Measurements from ENCODE around the gene VWC2L. TPM values are rescaled to one million over a fixed set of nuclear protein-coding genes. Genes with fewer than 3 reads are reported as not detected.

The VWC2L gene
- total and polyA plus RNA-seq, 2 experiments from 2014 or later = 0.10 TPM; not detected in 1

GRCh38 chr2:214436470-214436869, 25.6 kb downstream of the VWC2L start:
- H3K79me2 ChIP-seq = no peaks in the 10 kb centered on the region
- TF ChIP-seq EZH2 (IDR thresholded peaks at IDR 0.05; ENCODE audit: borderline replicate concordance) (no peak), CTCF (IDR thresholded peaks at IDR 0.05; ENCODE audit: poor library complexity) (no peak), EZH2phosphoT487 (IDR thresholded peaks at IDR 0.05; ENCODE audit: low read depth, severe bottlenecking, unreplicated experiment) (no peak)
- no peak overlapping the region for H2AFZ ChIP-seq
- no peak for DNase-seq (ENCODE audit: low spot score)
- H3K27ac ChIP-seq = no peak overlapping the region
- no peaks in the 10 kb centered on the region for H3K4me1 ChIP-seq (ENCODE audit: insufficient read depth)
- no peaks in the 10 kb centered on the region for H3K27me3 ChIP-seq
- no peak overlapping the region for H3K4me2 ChIP-seq
- no peak overlapping the region for H3K4me3 ChIP-seq
- no peaks in the 10 kb centered on the region for H3K9me3 ChIP-seq (ENCODE audit: low read depth)
- H3K36me3 ChIP-seq (replicated peaks; ENCODE audit: insufficient read depth, low read depth) = no peaks in the 10 kb centered on the region
- H4K20me1 ChIP-seq (ENCODE audit: insufficient read depth, poor library complexity, severe bottlenecking) = no peaks in the 10 kb centered on the region
- 97% methylated on average over 4 of the region's 4 CpGs for WGBS (ENCODE audit: low lambda C conversion rate, missing lambda C conversion rate)
- no peaks in the 10 kb centered on the region for H3K9me2 ChIP-seq (replicated peaks; ENCODE audit: insufficient read depth)

- no peaks in the 10 kb centered on the region for H3K36me3 ChIP-seq (replicated peaks; ENCODE audit: insufficient read depth, low read depth)
- WGBS (ENCODE audit: low lambda C conversion rate, missing lambda C conversion rate) = 86% methylated on average over 4 of the region's 4 CpGs
- no peaks in the 10 kb centered on the region for H3K9me3 ChIP-seq (ENCODE audit: low read depth)
- TF ChIP-seq CTCF (IDR thresholded peaks at IDR 0.05; ENCODE audit: poor library complexity) (no peak), EZH2phosphoT487 (IDR thresholded peaks at IDR 0.05; ENCODE audit: low read depth, severe bottlenecking, unreplicated experiment) (no peak), EZH2 (IDR thresholded peaks at IDR 0.05; ENCODE audit: borderline replicate concordance) (no peak)
- no peaks in the 10 kb centered on the region for H3K9me2 ChIP-seq (replicated peaks; ENCODE audit: insufficient read depth)
- no peak for DNase-seq (ENCODE audit: low spot score)
- H3K4me1 ChIP-seq (ENCODE audit: insufficient read depth) = no peaks in the 10 kb centered on the region
- no peaks in the 10 kb centered on the region for H3K79me2 ChIP-seq
- no peak overlapping the region for H3K27ac ChIP-seq
- H4K20me1 ChIP-seq (ENCODE audit: insufficient read depth, poor library complexity, severe bottlenecking) = no peaks in the 10 kb centered on the region
- H3K4me3 ChIP-seq = no peak overlapping the region
- H2AFZ ChIP-seq = no peak overlapping the region
- no peak overlapping the region for H3K4me2 ChIP-seq
- H3K27me3 ChIP-seq = no peaks in the 10 kb centered on the region
These were observed 39.5 kb downstream of the VWC2L start for GRCh38 chr2:214450118-214450894.

GRCh38 chr2:214451516-214452275, 40.8 kb downstream of the VWC2L start:
- Histone ChIP-seq H3K9me2 (replicated peaks; ENCODE audit: insufficient read depth) (no peaks in the 10 kb centered on the region), H4K20me1 (ENCODE audit: insufficient read depth, poor library complexity, severe bottlenecking) (no peaks in the 10 kb centered on the region), H3K4me3 (no peak overlapping the region), H3K36me3 (replicated peaks; ENCODE audit: insufficient read depth, low read depth) (no peaks in the 10 kb centered on the region), H3K27me3 (no peaks in the 10 kb centered on the region), H2AFZ (no peak overlapping the region), H3K4me1 (ENCODE audit: insufficient read depth) (no peaks in the 10 kb centered on the region), H3K4me2 (no peak overlapping the region), H3K27ac (no peak overlapping the region), H3K79me2 (no peaks in the 10 kb centered on the region), H3K9me3 (ENCODE audit: low read depth) (no peaks in the 10 kb centered on the region)
- DNase-seq (ENCODE audit: low spot score) = no peak
- 79% methylated on average over 2 of the region's 2 CpGs for WGBS (ENCODE audit: low lambda C conversion rate, missing lambda C conversion rate)
- TF ChIP-seq CTCF (IDR thresholded peaks at IDR 0.05; ENCODE audit: poor library complexity) (no peak), EZH2 (IDR thresholded peaks at IDR 0.05; ENCODE audit: borderline replicate concordance) (no peak), EZH2phosphoT487 (IDR thresholded peaks at IDR 0.05; ENCODE audit: low read depth, severe bottlenecking, unreplicated experiment) (no peak)

All from hepatocyte (in vitro differentiated cells).